IMR-90 (cell line): ENCODE data around the gene SEMA6C. TPM values are rescaled to one million over a fixed set of nuclear protein-coding genes. Genes with fewer than 3 reads are reported as not detected.

Source experiments
- ATAC-seq: fragments of 200-7000 bp; cut with Tn5 transposase; 2 replicates; pipeline ENCODE4 v1.9.1; 2020; ENCODE audit warnings: low read depth, mild to moderate bottlenecking, moderate library complexity
- BruUV-seq: library from RNA; stranded (reverse); fragments of 400-500 nt; replicated peaks from 2 replicates; lab custom pipeline; 2021; lab: Mats Ljungman, UMichigan
- CTCF ChIA-PET: fragments of 300-600 bp; formaldehyde crosslinking; extraction: SDS; loops from one replicate; lab custom pipeline; 2021; ENCODE audit warnings: antibody characterized with exemption; lab: Yijun Ruan, JAX
- POLR2A ChIA-PET: fragments of 300-600 bp; sonication (Branson Sonifier 250); formaldehyde crosslinking; loops from one replicate; lab custom pipeline; 2022; ENCODE audit warnings: antibody characterized with exemption; ENCODE audit not compliant: unreplicated experiment; lab: Charles Lee
- DNase-seq: peaks from one replicate; pipeline ENCODE4 v3.0.0; 2013
- H2AFZ ChIP-seq: replicated peaks from 2 replicates; pipeline ENCODE3; 2013; ENCODE audit warnings: low read length, mild to moderate bottlenecking; ENCODE audit not compliant: poor library complexity
- H2AK5ac ChIP-seq: 2 replicates; pipeline ENCODE4 v1.6.1; 2013; ENCODE audit warnings: low read depth, low read length, inconsistent platforms
- H2AK9ac ChIP-seq: replicated peaks from 2 replicates; pipeline ENCODE3; 2013; ENCODE audit warnings: mild to moderate bottlenecking, low read depth, low read length, moderate library complexity; ENCODE audit not compliant: poor library complexity
- H2BK120ac ChIP-seq: 2 replicates; pipeline ENCODE4 v1.6.1; 2013; ENCODE audit warnings: low read depth, low read length, inconsistent platforms
- H2BK15ac ChIP-seq: 3 replicates; pipeline ENCODE4 v1.6.1; 2013; ENCODE audit warnings: low read depth, low read length, inconsistent platforms
- H2BK20ac ChIP-seq: 2 replicates; pipeline ENCODE4 v1.6.1; 2013; ENCODE audit warnings: low read depth, mild to moderate bottlenecking, inconsistent platforms, low read length, moderate library complexity
- H2BK5ac ChIP-seq: 2 replicates; pipeline ENCODE4 v1.6.1; 2013; ENCODE audit warnings: mild to moderate bottlenecking, low read depth, low read length, inconsistent platforms; ENCODE audit not compliant: poor library complexity, severe bottlenecking
- H3K14ac ChIP-seq: replicated peaks from 2 replicates; pipeline ENCODE4 v1.6.1; 2013; ENCODE audit warnings: low read depth, low read length, inconsistent platforms
- H3K18ac ChIP-seq: 2 replicates; pipeline ENCODE4 v1.6.1; 2013; ENCODE audit warnings: low read depth, low read length, control low read depth
- H3K23ac ChIP-seq: 2 replicates; pipeline ENCODE4 v1.6.1; 2013; ENCODE audit warnings: low read depth, low read length, inconsistent platforms
- H3K27ac ChIP-seq: 2 replicates; pipeline ENCODE4 v1.5.1; 2013; ENCODE audit warnings: mild to moderate bottlenecking, control low read depth, low read length; ENCODE audit not compliant: insufficient read depth
- H3K27me3 ChIP-seq: 2 replicates; pipeline ENCODE4 v1.6.1; 2013; ENCODE audit warnings: low read length; ENCODE audit not compliant: control insufficient read depth, insufficient read depth
- H3K36me3 ChIP-seq: 2 replicates; pipeline ENCODE4 v1.6.1; 2013; ENCODE audit warnings: low read length, mixed read lengths; ENCODE audit not compliant: control insufficient read depth, insufficient read depth
- H3K4ac ChIP-seq: 2 replicates; pipeline ENCODE4 v1.6.1; 2013; ENCODE audit warnings: low read depth, low read length, inconsistent platforms
- H3K4me1 ChIP-seq: 2 replicates; pipeline ENCODE4 v1.6.1; 2013; ENCODE audit warnings: low read length, mixed read lengths; ENCODE audit not compliant: control insufficient read depth, insufficient read depth
- H3K4me2 ChIP-seq: 2 replicates; pipeline ENCODE4 v1.6.1; 2013; ENCODE audit warnings: low read depth, mild to moderate bottlenecking, control low read depth, low read length, moderate library complexity
- H3K4me3 ChIP-seq: 2 replicates; pipeline ENCODE4 v1.5.1; 2013; ENCODE audit warnings: low read depth, mild to moderate bottlenecking, control low read depth, low read length, moderate library complexity; ENCODE audit not compliant: insufficient read depth
- H3K56ac ChIP-seq: 2 replicates; pipeline ENCODE4 v1.6.1; 2013; ENCODE audit warnings: low read length, inconsistent platforms; ENCODE audit not compliant: insufficient read depth; ENCODE audit errors: extremely low read depth
- H3K79me1 ChIP-seq, 2 experiments: 2 replicates each; pipeline ENCODE4 v1.6.1; 2013; ENCODE audit warnings: low read length in 2 of 2, inconsistent platforms in 1 of 2, low read depth in 1 of 2
- H3K9ac ChIP-seq: 2 replicates; pipeline ENCODE4 v1.6.1; 2013; ENCODE audit warnings: low read depth, low read length, control low read depth
- H3K9me1 ChIP-seq: 2 replicates; pipeline ENCODE4 v1.6.1; 2013; ENCODE audit warnings: low read length, inconsistent platforms; ENCODE audit not compliant: insufficient read depth
- H3K9me3 ChIP-seq: 2 replicates; pipeline ENCODE4 v1.6.1; 2013; ENCODE audit warnings: low read length; ENCODE audit not compliant: control insufficient read depth, insufficient read depth
- H4K20me1 ChIP-seq: 2 replicates; pipeline ENCODE4 v1.6.1; 2013; ENCODE audit warnings: low read length, inconsistent platforms; ENCODE audit not compliant: insufficient read depth
- H4K5ac ChIP-seq: 2 replicates; pipeline ENCODE4 v1.6.1; 2013; ENCODE audit warnings: mild to moderate bottlenecking, low read depth, low read length, control low read depth
- H4K8ac ChIP-seq, 2 experiments: 2 replicates each; pipeline ENCODE4 v1.6.1; 2013; ENCODE audit warnings: low read depth in 2 of 2, low read length in 2 of 2, control low read depth in 1 of 2, inconsistent platforms in 1 of 2
- H4K91ac ChIP-seq: 2 replicates; pipeline ENCODE4 v1.6.1; 2013; ENCODE audit warnings: low read depth, low read length, inconsistent platforms; ENCODE audit not compliant: insufficient read depth
- NFE2L2 ChIP-seq: fragments of 150-350 bp; IDR thresholded peaks from 2 replicates; pipeline ENCODE4 v1.6.1; 2016; ENCODE audit warnings: low read depth, mild to moderate bottlenecking, low read length
- WGBS, 2 experiments: methylation state at CpG; one replicate each; pipeline versions ENCODE4 v1.1.5 to v1.1.7; 2013; ENCODE audit warnings: missing lambda C conversion rate in 2 of 2; ENCODE audit not compliant: insufficient read length in 1 of 2; ENCODE audit errors: extremely low coverage in 2 of 2; 5-methylcytosine and 5-hydroxymethylcytosine counted together
- dilution Hi-C: fragments of 300-500 bp; cut with HindIII; formaldehyde crosslinking; loops from one replicate; pipeline ENCODE4 v1.14.3; 2018; ENCODE audit warnings: low sequenced_read_pairs; ENCODE audit not compliant: unreplicated experiment
- in situ Hi-C: fragments of 300-500 bp; cut with MboI; formaldehyde crosslinking; loops from 3 replicates; pipeline ENCODE4 v1.14.3; 2019; ENCODE audit warnings: low sequenced_read_pairs, inconsistent platforms, mixed read lengths
- intact Hi-C: fragments of 100-400 bp; cut with micrococcal nuclease; formaldehyde crosslinking; loops from 2 replicates; pipeline ENCODE4 v1.10.0; 2022
- polyA plus RNA-seq, 3 experiments: library from polyadenylated mRNA; depleted of rRNA; stranded (reverse); fragments of >200 nt; gene quantifications; 2 replicates each; pipeline ENCODE4 v1.2.3, GENCODE V29; 2012; ENCODE audit warnings: low replicate concordance in 1 of 3
- total RNA-seq: library from RNA; depleted of rRNA; stranded (reverse); fragments of >200 nt; gene quantifications from 2 replicates; pipeline ENCODE4 v1.2.3, GENCODE V29; 2012

The SEMA6C gene
- total and polyA plus RNA-seq, 2 of the 4 experiments (the other 2 are of a cell fraction) = 0.36 to 2.0 TPM

- Histone ChIP-seq H3K4me2 (no peak overlapping the region), H3K27me3 (no peaks in the 10 kb centered on the region), H2AK9ac (no peak overlapping the region), H4K8ac (no peak overlapping the region), H3K14ac (no peak overlapping the region), H3K4ac (no peak overlapping the region), H4K20me1 (no peaks in the 10 kb centered on the region), H3K18ac (no peak overlapping the region), H3K79me1 (0 out of 4 replicates have a peak, but pooled peaks cover 0 to 3% of the 10 kb centered on the region in 2 experiments), H2BK120ac (no peak overlapping the region), H2BK15ac (no peak overlapping the region), H3K9me1 (no peaks in the 10 kb centered on the region), H2AK5ac (no peak overlapping the region), H3K4me1 (no peaks in the 10 kb centered on the region), H3K36me3 (peaks cover 40% of the 10 kb centered on the region), H3K9ac (no peak overlapping the region), H3K9me3 (no peaks in the 10 kb centered on the region), H3K27ac (no peak overlapping the region), H2BK5ac (no peak overlapping the region), H4K5ac (no peak overlapping the region), H2BK20ac (no peak overlapping the region), H3K23ac (no peak overlapping the region), H3K4me3 (no peak overlapping the region), H2AFZ (no peak overlapping the region), H3K56ac (no peak overlapping the region), H4K91ac (no peak overlapping the region)
- in situ Hi-C loops (loop anchor here (5.0 kb wide), 1 partner anchor 60 kb away; no protein-coding TSS in a partner anchor), intact Hi-C loops (loop anchor here (2.0 kb wide), 1 partner anchor 132 kb away; no protein-coding TSS in a partner anchor), dilution Hi-C loops (no loop called here)
- ChIA-PET CTCF (interaction anchor here (1.8 to 2.5 kb wide), 2 partner anchors 57 kb away, joined by 6 to 16 read pairs; no protein-coding TSS in a partner anchor), POLR2A (no interaction called here)
- BruUV-seq = no TSS peak
- WGBS, 2 experiments = no CpG with 5 or more reads among the region's 6 CpGs
- ATAC-seq (no peak), DNase-seq (no peak)
- TF ChIP-seq NFE2L2 = no peak
These were observed 10.7 kb upstream of the SEMA6C start for GRCh38 chr1:151157067-151157531.
